OCI-LY1 (cell line): Measurements from ENCODE around the gene CUX1.

Experiments used
- H2AFZ ChIP-seq: fragments of 200-600 bp; sonication (generic), shearing (Covaris generic); 2 replicates; pipeline ENCODE4 v1.6.0; 2014; ENCODE audit warnings: antibody characterized with exemption, mild to moderate bottlenecking, low read length
- H3F3A ChIP-seq: fragments of 200-600 bp; sonication (generic), shearing (Covaris generic); 2 replicates; pipeline ENCODE4 v1.6.0; 2014; ENCODE audit warnings: mild to moderate bottlenecking, antibody characterized with exemption, low read length, moderate library complexity; ENCODE audit not compliant: insufficient read depth
- H3K27ac ChIP-seq: fragments of 200-600 bp; sonication (generic); 2 replicates; pipeline ENCODE4 v1.5.1; 2014; ENCODE audit warnings: low read length, mixed run types, mild to moderate bottlenecking, low read depth; ENCODE audit not compliant: poor library complexity, severe bottlenecking
- H3K27me3 ChIP-seq: fragments of 200-600 bp; sonication (generic); 2 replicates; pipeline ENCODE4 v1.6.0; 2014; ENCODE audit warnings: antibody characterized with exemption, mild to moderate bottlenecking, low read length, moderate library complexity; ENCODE audit not compliant: insufficient read depth
- H3K36me3 ChIP-seq: fragments of 200-600 bp; sonication (generic); 2 replicates; pipeline ENCODE4 v1.6.1; 2014; ENCODE audit warnings: mild to moderate bottlenecking, antibody characterized with exemption, low read length, moderate library complexity, mixed read lengths; ENCODE audit not compliant: insufficient read depth
- H3K4me1 ChIP-seq: fragments of 200-600 bp; sonication (generic); 2 replicates; pipeline ENCODE4 v1.5.1; 2014; ENCODE audit warnings: mild to moderate bottlenecking, low read length, moderate library complexity; ENCODE audit not compliant: insufficient read depth, severe bottlenecking
- H3K4me2 ChIP-seq: fragments of 200-600 bp; sonication (generic), shearing (Covaris generic); 2 replicates; pipeline ENCODE4 v1.6.1; 2014; ENCODE audit warnings: low read length
- H3K4me3 ChIP-seq: fragments of 200-600 bp; sonication (generic); 2 replicates; pipeline ENCODE4 v1.5.1; 2014; ENCODE audit warnings: low read length, low read depth, mild to moderate bottlenecking, mixed read lengths; ENCODE audit not compliant: poor library complexity, severe bottlenecking
- H3K79me2 ChIP-seq: fragments of 200-600 bp; shearing (Covaris generic); 2 replicates; pipeline ENCODE4 v1.6.1; 2016; ENCODE audit warnings: mixed run types, low read length, mixed read lengths; ENCODE audit not compliant: insufficient read depth
- H3K9ac ChIP-seq: fragments of 200-600 bp; sonication (generic), shearing (Covaris generic); 2 replicates; pipeline ENCODE4 v1.6.1; 2014; ENCODE audit warnings: mild to moderate bottlenecking, low read length, mixed read lengths
- H3K9me2 ChIP-seq: fragments of 200-600 bp; sonication (generic), shearing (Covaris generic); 2 replicates; pipeline ENCODE4 v1.6.1; 2014; ENCODE audit warnings: low read depth, mild to moderate bottlenecking, low read length, mixed read lengths
- H3K9me3 ChIP-seq: fragments of 200-600 bp; shearing (Covaris generic); 2 replicates; pipeline ENCODE4 v1.6.1; 2014; ENCODE audit warnings: low read length, mixed read lengths
- H4K20me1 ChIP-seq: fragments of 200-600 bp; sonication (generic), shearing (Covaris generic); 2 replicates; pipeline ENCODE4 v1.6.0; 2016; ENCODE audit warnings: mild to moderate bottlenecking, low read length; ENCODE audit not compliant: insufficient read depth
- EZH2 ChIP-seq: fragments of 200-600 bp; sonication (generic), shearing (Covaris generic); IDR thresholded peaks from 2 replicates; pipeline ENCODE4 v1.8.0; 2017; ENCODE audit warnings: borderline replicate concordance, mixed run types, mild to moderate bottlenecking, antibody characterized with exemption, low read length, moderate library complexity, mixed read lengths
- TF ChIP-seq, protein P1 (sequence below): fragments of 200-600 bp; sonication (generic), shearing (Covaris generic); IDR thresholded peaks from 2 replicates; pipeline ENCODE4 v1.5.1; 2017; ENCODE audit warnings: mild to moderate bottlenecking, antibody characterized with exemption, low read length, moderate library complexity, mixed read lengths

Gene CUX1

DNA sequence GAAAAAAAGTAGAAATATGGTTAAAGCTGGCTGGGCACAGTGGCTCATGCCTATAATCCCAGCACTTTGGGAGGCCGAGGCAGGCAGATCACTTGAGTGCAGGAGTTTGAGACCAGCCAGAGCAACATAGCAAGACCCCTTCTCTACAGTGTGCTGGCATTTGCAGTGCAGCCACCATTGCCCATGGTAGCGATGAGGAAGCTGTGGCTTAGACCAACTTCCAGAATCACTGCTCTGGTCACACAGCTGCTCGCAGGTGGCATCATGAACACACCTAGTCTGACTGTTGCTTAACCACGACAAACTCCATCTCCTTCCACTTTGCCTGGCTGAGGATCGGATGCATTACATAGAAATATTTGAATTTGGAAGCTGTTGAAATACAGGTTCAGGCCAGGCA lies 137.1 kb downstream of the CUX1 start:
- Histone ChIP-seq H3K27me3 (no peaks in the 10 kb centered on the region), H3K9me2 (no peaks in the 10 kb centered on the region), H3K4me1 (peaks cover 83% of the 10 kb centered on the region), H3K79me2 (peaks cover 43% of the 10 kb centered on the region), H4K20me1 (no peaks in the 10 kb centered on the region), H3F3A (peaks cover 9% of the 10 kb centered on the region; the same call in 1 of the 2 replicates), H3K27ac (peak overlapping the region; percentile 90), H3K9me3 (no peaks in the 10 kb centered on the region), H3K4me3 (no peak overlapping the region), H3K36me3 (peaks cover 39% of the 10 kb centered on the region), H2AFZ (no peak overlapping the region), H3K4me2 (peak overlapping the region; percentile 61; the same call in 1 of the 2 replicates), H3K9ac (peak overlapping the region; percentile 59; the same call in 1 of the 2 replicates)
- TF ChIP-seq, protein P1, sequence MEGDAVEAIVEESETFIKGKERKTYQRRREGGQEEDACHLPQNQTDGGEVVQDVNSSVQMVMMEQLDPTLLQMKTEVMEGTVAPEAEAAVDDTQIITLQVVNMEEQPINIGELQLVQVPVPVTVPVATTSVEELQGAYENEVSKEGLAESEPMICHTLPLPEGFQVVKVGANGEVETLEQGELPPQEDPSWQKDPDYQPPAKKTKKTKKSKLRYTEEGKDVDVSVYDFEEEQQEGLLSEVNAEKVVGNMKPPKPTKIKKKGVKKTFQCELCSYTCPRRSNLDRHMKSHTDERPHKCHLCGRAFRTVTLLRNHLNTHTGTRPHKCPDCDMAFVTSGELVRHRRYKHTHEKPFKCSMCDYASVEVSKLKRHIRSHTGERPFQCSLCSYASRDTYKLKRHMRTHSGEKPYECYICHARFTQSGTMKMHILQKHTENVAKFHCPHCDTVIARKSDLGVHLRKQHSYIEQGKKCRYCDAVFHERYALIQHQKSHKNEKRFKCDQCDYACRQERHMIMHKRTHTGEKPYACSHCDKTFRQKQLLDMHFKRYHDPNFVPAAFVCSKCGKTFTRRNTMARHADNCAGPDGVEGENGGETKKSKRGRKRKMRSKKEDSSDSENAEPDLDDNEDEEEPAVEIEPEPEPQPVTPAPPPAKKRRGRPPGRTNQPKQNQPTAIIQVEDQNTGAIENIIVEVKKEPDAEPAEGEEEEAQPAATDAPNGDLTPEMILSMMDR = no peak
- TF ChIP-seq EZH2 = no peak

GRCh38 chr7:101956130-101956529 lies 138.7 kb downstream of the CUX1 start:
- Histone ChIP-seq H3K27ac (peak overlapping the region; percentile 90), H2AFZ (no peak overlapping the region), H3K79me2 (peaks cover 54% of the 10 kb centered on the region), H3K9ac (peak overlapping the region; percentile 59; the same call in 1 of the 2 replicates), H3F3A (peaks cover 9% of the 10 kb centered on the region; the same call in 1 of the 2 replicates), H3K4me1 (peaks cover 71% of the 10 kb centered on the region), H3K27me3 (no peaks in the 10 kb centered on the region), H4K20me1 (no peaks in the 10 kb centered on the region), H3K9me2 (no peaks in the 10 kb centered on the region), H3K4me3 (peak overlapping the region; percentile 27), H3K9me3 (no peaks in the 10 kb centered on the region), H3K4me2 (peak overlapping the region; percentile 61; the same call in 1 of the 2 replicates), H3K36me3 (peaks cover 41% of the 10 kb centered on the region)
- TF ChIP-seq, protein P1 = no peak
- no peak for TF ChIP-seq EZH2

- peak overlapping the region; percentile 25; the same call in 1 of the 2 replicates for H3K9ac ChIP-seq
- peak overlapping the region; percentile 90 for H3K27ac ChIP-seq
- no peaks in the 10 kb centered on the region for H3K9me3 ChIP-seq
- peaks cover 9% of the 10 kb centered on the region; the same call in 1 of the 2 replicates for H3F3A ChIP-seq
- H3K4me3 ChIP-seq = no peak overlapping the region
- peaks cover 66% of the 10 kb centered on the region for H3K79me2 ChIP-seq
- peaks cover 58% of the 10 kb centered on the region for H3K4me1 ChIP-seq
- H3K4me2 ChIP-seq = peak overlapping the region; percentile 30
- H4K20me1 ChIP-seq = no peaks in the 10 kb centered on the region
- no peak overlapping the region for H2AFZ ChIP-seq
- H3K36me3 ChIP-seq = peaks cover 31% of the 10 kb centered on the region
- no peaks in the 10 kb centered on the region for H3K27me3 ChIP-seq
- no peak for TF ChIP-seq EZH2
- TF ChIP-seq, protein P1 = no peak
- H3K9me2 ChIP-seq = no peaks in the 10 kb centered on the region
These were observed 140.5 kb downstream of the CUX1 start for GRCh38 chr7:101957744-101958525.
